SKM-1 (cell line): ENCODE results near the gene IFNG-AS1.

Experiments
- DNase-seq: peaks from one replicate; lab custom pipeline; 2025; ENCODE audit not compliant: unreplicated experiment; lab: John Stamatoyannopoulos, UW

The IFNG-AS1 gene

DNA sequence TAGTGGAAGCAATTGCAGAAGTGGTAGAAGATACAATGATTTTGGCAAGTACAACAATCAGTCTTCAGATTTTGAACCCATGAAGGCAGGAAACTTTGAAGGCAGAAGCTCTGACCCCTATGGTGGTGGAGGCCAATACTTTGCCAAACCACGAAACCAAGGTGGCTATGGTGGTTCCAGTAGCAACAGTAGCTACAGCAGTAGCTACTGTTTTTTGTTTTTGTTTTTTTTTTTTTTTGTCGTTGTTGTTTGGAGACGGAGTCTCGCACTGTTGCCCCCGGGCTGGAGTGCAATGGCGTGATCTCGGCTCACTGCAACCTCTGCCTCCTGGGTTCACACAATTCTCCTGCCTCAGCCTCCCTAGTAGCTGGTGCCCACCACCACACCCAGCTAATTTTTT lies 47.4 kb downstream of the IFNG-AS1 start:
- DNase-seq: no peak

DNA sequence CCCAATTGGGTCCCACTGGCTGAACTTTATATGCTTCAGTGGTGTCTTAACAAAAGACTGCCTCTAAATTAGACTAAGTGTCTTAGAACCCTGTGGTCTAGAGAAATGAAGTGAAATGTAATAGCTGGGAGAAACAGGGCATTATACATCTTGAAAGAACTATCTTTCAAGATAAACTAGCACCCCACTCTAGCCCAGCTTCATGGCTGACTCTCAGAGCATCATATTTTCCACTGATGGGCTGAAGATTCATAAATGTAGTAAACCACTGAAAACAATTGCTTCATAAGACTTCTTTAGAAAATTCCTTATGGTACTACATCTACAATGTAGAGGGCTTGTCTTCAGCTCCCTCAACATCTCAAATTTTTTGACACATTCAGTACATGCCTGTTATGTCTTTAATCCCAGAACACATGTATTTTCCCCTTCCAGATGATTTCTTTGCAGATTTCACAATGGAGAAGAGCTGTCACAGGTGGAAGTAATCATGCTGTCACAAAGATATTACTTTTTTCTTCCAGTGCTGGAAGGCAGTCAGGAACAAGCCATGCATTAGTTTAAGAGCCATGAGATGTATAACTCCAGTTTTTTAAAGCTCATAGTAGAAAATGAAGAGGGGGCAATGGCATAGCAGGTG lies 48.5 kb downstream of the IFNG-AS1 start:
- DNase-seq: no peak

GRCh38 chr12:68038650-68039049 lies 49.4 kb downstream of the IFNG-AS1 start:
- DNase-seq: no peak

DNA sequence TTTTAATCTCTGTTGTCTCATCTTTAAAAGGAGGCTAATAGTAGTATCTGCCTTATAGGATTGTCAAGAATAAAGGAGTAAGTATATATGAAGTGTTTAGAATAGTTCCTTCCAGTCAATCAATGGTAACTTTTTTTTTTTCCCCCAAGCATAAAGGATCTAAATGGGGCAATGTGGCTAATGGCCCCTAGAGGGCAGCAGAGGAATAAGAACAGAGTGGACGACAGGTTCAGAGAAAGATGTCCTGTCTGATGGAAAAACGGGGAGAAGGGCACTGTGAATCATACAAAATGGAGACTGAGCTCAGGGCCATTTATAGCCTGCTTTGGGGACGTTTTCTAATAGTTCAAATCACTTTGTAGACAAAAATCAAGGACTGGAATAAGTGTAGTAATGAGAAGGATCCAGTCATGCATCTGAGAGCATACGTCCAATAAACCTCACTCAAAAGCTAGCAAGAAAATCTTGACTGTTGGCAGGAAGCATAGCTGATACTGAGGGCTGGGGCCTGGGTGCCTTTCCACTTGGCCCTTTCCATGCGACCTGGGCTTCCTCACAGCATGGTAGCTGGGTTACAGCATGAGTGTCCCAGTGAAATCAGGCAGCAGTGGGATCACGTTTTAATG lies 51.3 kb downstream of the IFNG-AS1 start:
- peak; percentile 25 for DNase-seq

GRCh38 chr12:68042212-68042699 lies 53.0 kb downstream of the IFNG-AS1 start:
- no peak for DNase-seq

GRCh38 chr12:68043435-68043834 lies 54.2 kb downstream of the IFNG-AS1 start:
- DNase-seq: no peak

DNA sequence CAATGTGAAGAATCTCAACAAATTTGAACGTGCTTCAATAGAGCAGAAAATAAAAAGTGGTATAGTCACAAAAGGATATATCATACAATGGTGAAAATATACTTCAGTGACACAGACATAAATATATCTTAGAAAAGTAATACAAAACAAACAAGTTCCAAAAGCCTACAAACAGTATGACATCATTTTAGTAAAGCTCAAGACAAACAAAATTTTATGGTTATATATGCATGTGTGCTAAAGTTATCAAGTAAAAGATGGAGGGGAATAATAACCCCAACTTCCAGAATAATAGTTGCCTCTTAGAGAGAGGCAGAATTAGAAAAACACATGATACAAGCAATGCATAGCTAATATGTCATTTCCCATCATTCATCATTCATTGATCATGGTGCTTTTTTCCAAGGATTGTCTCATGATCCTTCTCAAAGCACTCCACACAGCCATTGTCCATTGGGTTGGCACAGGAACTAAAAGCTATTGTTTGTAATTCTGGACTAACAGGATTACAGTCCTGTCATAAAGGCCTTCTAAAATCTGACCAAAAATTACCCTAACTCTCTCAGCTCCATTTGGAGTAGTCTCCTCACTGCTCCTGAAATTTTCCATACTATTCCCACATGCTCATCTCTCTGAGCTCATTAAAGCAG lies 59.5 kb downstream of the IFNG-AS1 start:
- DNase-seq: no peak

- no peak for DNase-seq
These were observed 67.1 kb downstream of the IFNG-AS1 start for GRCh38 chr12:68056300-68056699.

- DNase-seq: no peak
These were observed 74.8 kb downstream of the IFNG-AS1 start for GRCh38 chr12:68063900-68064590.

- no peak for DNase-seq
These were observed 75.9 kb downstream of the IFNG-AS1 start for GRCh38 chr12:68065163-68065562.

DNA sequence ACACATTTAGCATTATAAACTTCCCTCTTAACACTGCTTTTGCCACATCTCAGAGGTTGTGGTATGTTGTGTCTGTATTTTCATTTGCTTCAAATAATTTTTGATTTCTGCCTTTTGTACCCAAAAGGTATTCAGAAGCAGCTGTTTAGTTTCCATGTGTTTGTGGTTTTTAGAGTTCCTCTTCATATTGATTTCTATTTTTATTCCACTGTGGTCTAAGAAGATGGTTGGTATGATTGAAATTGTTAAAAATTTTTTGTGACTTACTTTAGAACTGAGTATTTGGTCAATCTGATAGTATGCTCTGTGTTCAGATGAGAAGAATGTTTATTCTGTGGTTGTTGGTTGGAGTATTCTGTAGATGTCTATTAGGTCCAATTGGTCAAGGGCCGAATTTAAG lies 76.4 kb downstream of the IFNG-AS1 start:
- DNase-seq: no peak

DNA sequence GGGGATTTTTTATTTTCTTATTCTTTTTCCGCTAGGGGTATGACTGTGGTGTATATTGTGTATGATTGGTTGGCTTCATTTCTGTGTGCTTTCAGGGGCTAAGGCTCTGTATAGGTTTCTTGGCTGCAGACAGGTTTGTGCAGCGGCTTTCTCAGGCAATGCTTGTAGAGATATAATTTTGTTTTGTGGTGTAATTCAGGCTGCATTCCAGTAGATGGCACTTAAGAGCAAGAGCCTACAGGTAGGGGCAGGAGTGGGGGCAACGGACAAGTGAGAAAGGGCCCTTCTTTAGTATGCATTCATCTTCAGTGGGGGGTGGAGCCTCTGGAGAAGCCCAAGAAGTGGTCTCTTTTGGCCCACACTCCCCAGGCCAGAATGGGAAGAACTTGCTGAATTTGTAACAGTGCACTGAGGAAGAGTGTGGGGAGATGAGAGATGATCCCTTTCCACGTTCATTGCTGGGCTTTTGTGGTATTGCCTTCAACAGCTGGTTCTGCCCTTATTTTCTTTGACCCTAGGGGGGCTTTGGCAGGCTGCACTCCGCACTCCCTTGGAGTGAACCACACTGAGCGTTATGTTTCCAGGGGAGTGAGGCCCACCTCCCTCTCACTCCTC lies 78.6 kb downstream of the IFNG-AS1 start:
- no peak for DNase-seq

DNA sequence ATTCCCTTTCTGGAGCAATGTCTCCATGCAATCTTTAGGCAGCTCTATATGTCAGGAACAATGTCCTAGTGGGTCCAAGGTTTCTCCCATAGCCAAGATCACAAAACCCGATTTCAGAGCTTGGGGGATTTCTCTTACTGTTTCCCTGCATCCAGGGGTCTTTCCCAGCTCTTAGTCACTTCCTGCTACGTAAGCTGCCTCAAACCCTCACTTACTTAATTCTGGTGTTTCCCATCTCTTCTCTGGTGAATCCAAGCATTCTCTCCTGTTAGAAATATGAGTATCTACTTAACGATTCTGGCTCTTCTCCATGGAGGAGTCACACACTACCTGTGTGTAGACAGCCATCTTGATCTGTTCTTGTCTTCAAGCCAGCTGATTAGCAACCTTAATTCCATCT lies 80.0 kb downstream of the IFNG-AS1 start:
- no peak for DNase-seq
